ENCODE data around the gene KMT2E. TPM values are rescaled to one million over a fixed set of nuclear protein-coding genes. Genes with fewer than 3 reads are reported as not detected.

Gene KMT2E
- total RNA-seq, 1 donor from 2014 or later, result 43.0 TPM

- no peak overlapping the region for H3K27ac ChIP-seq
- H3K4me1 ChIP-seq, result no peaks in the 10 kb centered on the region
- no peaks in the 10 kb centered on the region for H3K27me3 ChIP-seq
- no peak for TF ChIP-seq CTCF (IDR thresholded peaks at IDR 0.05)
- no peak for DNase-seq (ENCODE audit: low spot score in 2 of 2)
- peaks cover 20% of the 10 kb centered on the region in 2 donors for H3K36me3 ChIP-seq
- intact Hi-C loops (cut with DNase I), result no loop called here
- no peak overlapping the region for H3K4me3 ChIP-seq
- H3K9me3 ChIP-seq, result no peaks in the 10 kb centered on the region
Measured at GRCh38 chr7:105127179-105127578, 113.2 kb downstream of the KMT2E start.

GRCh38 chr7:105130048-105130447 lies 116.0 kb downstream of the KMT2E start:
- DNase-seq (ENCODE audit: low spot score in 2 of 2), result no peak
- no peak for TF ChIP-seq CTCF (IDR thresholded peaks at IDR 0.05)
- Histone ChIP-seq H3K36me3 (peaks cover 9 to 23% of the 10 kb centered on the region in 2 donors), H3K9me3 (no peaks in the 10 kb centered on the region), H3K27me3 (no peaks in the 10 kb centered on the region), H3K4me1 (no peaks in the 10 kb centered on the region), H3K4me3 (no peak overlapping the region), H3K27ac (no peak overlapping the region)
- intact Hi-C loops (cut with DNase I), result no loop called here

- Histone ChIP-seq H3K4me1 (no peaks in the 10 kb centered on the region), H3K27me3 (no peaks in the 10 kb centered on the region), H3K36me3 (peaks cover 9 to 22% of the 10 kb centered on the region in 2 donors), H3K4me3 (no peak overlapping the region), H3K9me3 (no peaks in the 10 kb centered on the region), H3K27ac (no peak overlapping the region)
- DNase-seq (ENCODE audit: low spot score in 2 of 2), result no peak
- intact Hi-C loops (cut with DNase I), result no loop called here
- no peak for TF ChIP-seq CTCF (IDR thresholded peaks at IDR 0.05)
Measured at GRCh38 chr7:105130580-105130979, 116.6 kb downstream of the KMT2E start.

GRCh38 chr7:105131033-105131656 lies 117.1 kb downstream of the KMT2E start:
- intact Hi-C loops (cut with DNase I), result no loop called here

GRCh38 chr7:105131890-105132289 lies 117.9 kb downstream of the KMT2E start:
- intact Hi-C loops (cut with DNase I), result no loop called here
- Histone ChIP-seq H3K36me3 (peaks cover 5 to 17% of the 10 kb centered on the region in 2 donors), H3K27me3 (no peaks in the 10 kb centered on the region), H3K27ac (no peak overlapping the region), H3K4me1 (no peaks in the 10 kb centered on the region), H3K9me3 (no peaks in the 10 kb centered on the region), H3K4me3 (no peak overlapping the region)
- TF ChIP-seq CTCF (IDR thresholded peaks at IDR 0.05), result no peak
- DNase-seq (ENCODE audit: low spot score in 2 of 2), result no peak

More at GRCh38 chr7:105131033-105131656, 117.1 kb downstream of the KMT2E start:
- no peaks in the 10 kb centered on the region for H3K9me3 ChIP-seq
- no peak for TF ChIP-seq CTCF (IDR thresholded peaks at IDR 0.05)
- H3K4me1 ChIP-seq, result no peaks in the 10 kb centered on the region
- H3K27me3 ChIP-seq, result no peaks in the 10 kb centered on the region
- H3K4me3 ChIP-seq, result no peak overlapping the region
- H3K36me3 ChIP-seq, result peaks cover 5 to 17% of the 10 kb centered on the region in 2 donors
- DNase-seq (ENCODE audit: low spot score in 2 of 2), result no peak
- no peak overlapping the region for H3K27ac ChIP-seq

- H3K4me1 ChIP-seq, result no peaks in the 10 kb centered on the region
- H3K27me3 ChIP-seq, result no peaks in the 10 kb centered on the region
- no peaks in the 10 kb centered on the region for H3K9me3 ChIP-seq
- H3K36me3 ChIP-seq, result peaks cover 5 to 17% of the 10 kb centered on the region in 2 donors
- intact Hi-C loops (cut with DNase I), result no loop called here
- no peak overlapping the region for H3K27ac ChIP-seq
- H3K4me3 ChIP-seq, result no peak overlapping the region
- no peak for DNase-seq (ENCODE audit: low spot score in 2 of 2)
- TF ChIP-seq CTCF (IDR thresholded peaks at IDR 0.05), result no peak
Measured at GRCh38 chr7:105132335-105132734, 118.3 kb downstream of the KMT2E start.
